HG03520 (cell line): ENCODE results near the gene PPARGC1A.

Experiments
- ATAC-seq: cut with Tn5 transposase; IDR thresholded peaks from one replicate; pipeline ENCODE4 v1.9.1; 2021; ENCODE audit warnings: mild to moderate bottlenecking, moderate library complexity; ENCODE audit not compliant: unreplicated experiment

The PPARGC1A gene

GRCh38 chr4:23774909-23775308, 114.9 kb downstream of the PPARGC1A start:
- ATAC-seq: no peak

GRCh38 chr4:23773884-23774636, 115.8 kb downstream of the PPARGC1A start:
- ATAC-seq: no peak

- no peak for ATAC-seq
Observed at GRCh38 chr4:23770011-23770410, 119.8 kb downstream of the PPARGC1A start.

- no peak for ATAC-seq
Observed at GRCh38 chr4:23769406-23769805, 120.4 kb downstream of the PPARGC1A start.

GRCh38 chr4:23768541-23768940, 121.3 kb downstream of the PPARGC1A start:
- ATAC-seq: no peak

GRCh38 chr4:23766344-23766743, 123.5 kb downstream of the PPARGC1A start:
- no peak for ATAC-seq

GRCh38 chr4:23763559-23763958, 126.3 kb downstream of the PPARGC1A start:
- ATAC-seq: no peak

- no peak for ATAC-seq
Observed at GRCh38 chr4:23762551-23762950, 127.3 kb downstream of the PPARGC1A start.

GRCh38 chr4:23759066-23759465, 130.8 kb downstream of the PPARGC1A start:
- ATAC-seq: no peak

GRCh38 chr4:23754688-23755087, 135.2 kb downstream of the PPARGC1A start:
- no peak for ATAC-seq

- ATAC-seq: no peak
Observed at GRCh38 chr4:23750125-23750524, 139.7 kb downstream of the PPARGC1A start.

GRCh38 chr4:23747281-23747735, 142.5 kb downstream of the PPARGC1A start:
- ATAC-seq: no peak

GRCh38 chr4:23746672-23747071, 143.2 kb downstream of the PPARGC1A start:
- ATAC-seq: no peak

- ATAC-seq: no peak
Observed at GRCh38 chr4:23746027-23746426, 143.8 kb downstream of the PPARGC1A start.

GRCh38 chr4:23745377-23745776, 144.5 kb downstream of the PPARGC1A start:
- ATAC-seq: no peak
